Activated naive CD4-positive, alpha-beta T cell treated with anti-CD3 and anti-CD28 coated beads, Interleukin-2, amount 50 U/mL, for 72 hours (primary cell): Measurements from ENCODE around the gene MBD4. TPM values are rescaled to one million over a fixed set of nuclear protein-coding genes. Genes with fewer than 3 reads are reported as not detected.
"Not testable (repeated sequence)": the region's sequence is repeated elsewhere in the genome, so short reads cannot be mapped to it uniquely, and the experiment has no call there.

Source experiments
- ATAC-seq, 2 donors: fragments of 150-1000 bp; cut with Tn5 transposase; 2 replicates each; pipeline ENCODE4 v1.10.0; 2021; ENCODE audit warnings: mild to moderate bottlenecking in 2 of 2, moderate library complexity in 2 of 2
- DNase-seq, 2 donors: peaks; one replicate each; pipeline ENCODE4 v3.0.0; 2021 to 2022; ENCODE audit warnings: low spot score in 2 of 2
- H3K27ac Mint-ChIP-seq, 2 donors: one replicate each; pipeline ENCODE4 v1.8.0; 2022; ENCODE audit warnings: mild to moderate bottlenecking in 2 of 2, mixed read lengths in 2 of 2
- H3K36me3 Mint-ChIP-seq, 2 donors: one replicate each; pipeline ENCODE4 v1.8.0; 2022; ENCODE audit warnings: mixed read lengths in 2 of 2
- H3K9me3 Mint-ChIP-seq, 2 donors: one replicate each; pipeline ENCODE4 v1.8.0; 2022; ENCODE audit warnings: mixed read lengths in 2 of 2
- total RNA-seq, 2 donors: library from RNA; stranded (reverse); gene quantifications; one replicate each; pipeline ENCODE4 v1.2.3, GENCODE V29; 2022

The MBD4 gene
- total RNA-seq: 10 to 100 TPM; 49.6 to 64.1 TPM

DNA sequence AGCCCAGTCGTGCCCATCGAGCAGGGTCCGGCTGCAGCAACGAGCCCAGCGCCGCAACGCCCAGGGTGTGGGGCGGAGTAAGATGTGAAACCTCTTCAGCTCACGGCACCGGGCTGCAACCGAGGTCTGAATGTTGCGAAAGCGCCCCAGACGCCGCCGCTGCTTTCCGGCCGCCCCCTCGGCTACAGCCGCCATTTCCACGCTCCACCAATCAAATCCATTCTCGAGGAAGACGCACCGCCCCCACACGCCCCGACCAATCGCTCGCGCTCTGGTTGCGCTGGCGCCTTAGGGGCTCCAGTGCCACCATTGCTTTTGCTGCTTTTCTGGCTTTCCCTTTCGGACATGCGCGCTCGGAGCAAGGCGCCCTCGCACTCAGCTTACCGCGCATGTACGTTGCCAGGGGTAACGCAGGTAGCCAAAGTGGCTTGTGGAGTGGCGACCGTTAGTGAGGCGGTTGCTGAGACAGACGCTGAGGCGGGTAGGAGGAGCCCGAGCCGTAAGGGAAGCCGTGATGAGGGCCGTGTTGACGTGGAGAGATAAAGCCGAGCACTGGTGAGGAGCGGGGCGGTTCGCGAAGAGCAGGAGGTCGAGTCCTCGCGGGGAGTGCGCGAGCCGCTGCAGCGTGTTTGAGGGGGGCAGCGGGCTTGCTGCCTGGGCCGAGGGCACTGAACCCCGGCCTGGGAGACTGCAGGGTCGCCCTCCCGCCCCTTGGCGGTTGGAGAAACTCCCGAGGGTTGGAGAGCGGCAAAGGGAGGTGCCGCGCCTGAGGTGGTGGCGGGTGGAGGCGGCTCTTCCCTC, at the start of gene MBD4, which contains the start of gene IFT122:
MBD4 (minus strand) TSS at position 132 of the 801 bp plus-strand sequence; CDS start at position 17, 115 bp downstream.
IFT122 (plus strand) TSS at position 408 of the 801 bp plus-strand sequence; CDS start at position 515, 107 bp downstream.
- DNase-seq (peak; percentile 98 to 99), ATAC-seq (peak; percentile 89 to 92)
- H3K36me3 Mint-ChIP-seq: peaks cover 30 to 38% of the 10 kb centered on the region in 2 donors
- H3K9me3 Mint-ChIP-seq: no peaks in the 10 kb centered on the region
- peak within 1 kb of the TSS; percentile 95 to 96 for H3K27ac Mint-ChIP-seq

DNA sequence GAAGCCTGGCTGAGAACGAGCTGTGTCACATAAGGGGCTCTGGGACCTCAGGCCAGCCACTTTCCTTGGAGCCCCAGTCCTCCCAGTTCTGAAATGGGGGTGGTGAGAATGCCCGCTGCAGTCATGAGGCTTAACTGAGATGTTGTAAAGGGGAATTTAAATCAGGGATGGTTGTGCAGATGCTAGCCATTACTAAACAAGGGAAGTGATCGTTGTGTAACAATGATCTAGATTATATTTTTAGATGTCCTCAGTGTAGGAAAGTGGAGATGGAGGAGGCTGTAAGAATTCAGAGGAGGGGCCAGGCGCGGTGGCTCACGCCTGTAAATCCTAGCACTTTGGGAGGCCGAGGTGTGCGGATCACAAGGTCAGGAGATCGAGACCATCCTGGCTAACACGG, 49.5 kb upstream of the MBD4 start:
- not testable (repeated sequence) for H3K9me3 Mint-ChIP-seq, H3K27ac Mint-ChIP-seq

DNA sequence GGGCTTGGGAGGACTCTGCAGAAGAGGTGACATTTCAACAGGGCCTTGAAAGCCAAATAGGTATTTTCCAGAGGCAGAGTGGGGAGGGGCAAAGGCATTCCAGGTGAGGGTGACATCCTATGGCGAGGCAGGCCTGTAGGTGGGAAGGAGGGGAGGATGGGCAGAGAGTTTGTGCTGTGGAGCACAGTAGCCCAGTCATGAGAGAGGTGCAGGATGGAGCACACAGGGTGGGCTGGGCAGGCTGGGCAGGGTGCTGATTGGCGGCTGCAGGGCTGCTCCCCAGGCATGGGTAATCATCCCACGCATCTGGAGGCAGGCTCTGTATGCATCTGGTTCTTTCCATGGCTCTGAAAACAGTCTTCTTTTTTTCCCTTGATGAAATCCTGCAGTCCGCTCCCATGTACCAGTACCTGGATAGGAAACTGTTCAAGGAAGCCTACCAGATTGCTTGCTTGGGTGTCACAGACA, 48.2 kb upstream of the MBD4 start:
- not testable (repeated sequence) for DNase-seq, H3K36me3 Mint-ChIP-seq, H3K27ac Mint-ChIP-seq

More for the DNA sequence above, 49.5 kb upstream of the MBD4 start:
- not testable (repeated sequence) for H3K36me3 Mint-ChIP-seq, ATAC-seq, DNase-seq

DNA sequence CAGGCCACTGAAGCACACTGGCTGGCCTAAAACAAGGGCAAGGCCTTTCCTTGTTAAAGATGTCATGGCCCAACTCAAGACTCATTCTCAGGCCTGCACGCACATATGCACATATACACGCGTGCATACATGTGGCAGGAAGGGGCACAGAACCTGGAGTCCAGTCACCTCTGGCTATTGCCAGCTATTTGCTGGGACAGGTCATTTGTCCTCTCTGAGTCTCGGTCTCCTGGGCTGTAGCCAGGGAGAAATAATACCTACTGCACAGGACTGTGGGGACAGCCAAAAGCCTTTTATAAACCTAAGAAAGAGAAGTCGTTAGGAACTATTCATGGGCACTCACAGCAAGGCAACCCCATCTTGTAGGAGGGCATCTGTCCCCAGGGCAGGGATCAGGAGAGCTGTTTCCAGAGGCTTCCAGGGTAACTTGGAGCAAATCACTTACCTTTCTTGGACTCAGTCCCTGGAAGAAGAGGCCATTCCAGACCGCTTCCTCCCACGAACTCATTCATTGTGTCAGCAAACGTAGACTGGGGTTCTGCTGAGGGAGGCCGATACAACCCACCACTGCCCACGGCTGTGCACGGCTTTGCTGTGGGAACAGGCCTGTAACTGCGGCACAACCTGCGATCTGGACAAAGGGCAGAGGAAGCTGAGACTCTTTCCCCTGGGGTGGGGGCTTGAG, 47.6 kb upstream of the MBD4 start:
- DNase-seq (no peak), ATAC-seq (no peak)

More for the DNA sequence above, 48.2 kb upstream of the MBD4 start:
- not testable (repeated sequence) for H3K9me3 Mint-ChIP-seq, ATAC-seq

DNA sequence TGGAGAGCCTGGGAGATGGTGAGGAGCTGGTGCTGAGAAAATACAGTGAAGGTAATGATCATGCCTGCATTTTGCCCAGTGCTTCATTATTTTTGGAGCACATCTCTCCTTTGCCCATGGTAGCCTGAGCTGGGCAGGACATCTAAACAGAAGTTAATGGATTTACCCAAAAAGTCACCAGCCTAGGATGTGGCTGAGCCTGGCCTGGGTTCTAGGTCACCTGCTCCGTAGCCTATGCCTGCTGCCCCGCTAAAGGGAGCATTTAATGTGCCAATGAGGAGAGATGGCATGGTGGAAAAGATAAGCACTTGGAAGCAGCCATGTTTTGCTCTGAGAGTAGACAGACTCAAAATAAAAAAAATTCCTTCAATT, 46.9 kb upstream of the MBD4 start:
- no peak for ATAC-seq
- H3K36me3 Mint-ChIP-seq: peaks cover 0 to 7% of the 10 kb centered on the region in 2 donors

More for the DNA sequence above, 47.6 kb upstream of the MBD4 start:
- H3K27ac Mint-ChIP-seq: no peak overlapping the region
- H3K9me3 Mint-ChIP-seq: no peaks in the 10 kb centered on the region
- peaks cover 0 to under 1% of the 10 kb centered on the region in 2 donors for H3K36me3 Mint-ChIP-seq

DNA sequence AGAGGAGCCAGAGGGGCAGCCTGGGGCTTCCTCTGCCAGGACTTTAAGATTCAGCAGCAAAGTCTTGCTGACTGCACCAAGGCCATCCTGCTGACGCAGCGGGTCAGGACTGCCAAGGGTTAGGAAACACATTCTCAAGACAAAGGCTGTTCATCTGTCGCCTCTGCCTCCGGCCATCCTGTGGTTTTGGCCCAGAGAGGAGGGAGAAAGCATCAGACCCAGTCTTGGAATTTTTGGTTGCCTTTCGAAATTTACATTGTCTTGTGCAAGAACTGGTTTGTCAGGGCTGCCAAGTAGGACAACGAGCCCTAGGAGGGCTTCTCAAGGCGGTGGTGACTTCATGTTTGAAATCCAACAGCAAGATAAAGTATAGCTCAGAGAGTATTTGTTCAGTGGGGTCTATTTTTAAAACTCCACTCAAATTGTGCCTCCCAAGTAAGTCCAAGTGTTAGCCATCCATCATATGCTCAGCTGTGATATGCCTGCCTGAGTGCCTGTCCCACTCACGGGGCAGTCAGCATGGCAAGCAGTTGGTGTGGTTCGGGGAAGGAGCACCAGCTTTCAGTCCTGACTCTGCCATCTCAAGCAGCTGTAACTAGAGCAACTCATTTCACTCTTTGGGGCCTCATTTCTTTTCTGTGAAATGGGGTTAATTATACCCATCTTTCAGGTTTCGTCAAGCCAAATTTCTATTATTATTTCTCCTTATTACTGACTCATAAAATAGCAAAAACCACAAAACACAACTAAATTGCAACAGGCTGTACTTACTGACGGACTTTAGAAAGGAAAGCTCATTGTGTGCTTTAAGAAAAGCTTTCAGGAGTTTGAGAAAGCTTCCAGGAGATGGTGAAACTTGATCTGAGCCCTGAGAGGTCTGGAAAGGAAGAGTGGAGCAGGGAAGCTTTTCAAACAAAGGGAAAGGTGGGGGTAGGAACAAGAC, 46.2 kb upstream of the MBD4 start:
- DNase-seq (no peak), ATAC-seq (no peak)
- no peaks in the 10 kb centered on the region for H3K9me3 Mint-ChIP-seq
- no peak overlapping the region for H3K27ac Mint-ChIP-seq
- peaks cover 0 to 8% of the 10 kb centered on the region in 2 donors for H3K36me3 Mint-ChIP-seq

More for the DNA sequence above, 46.9 kb upstream of the MBD4 start:
- Mint-ChIP-seq H3K27ac (no peak overlapping the region), H3K9me3 (no peaks in the 10 kb centered on the region)
- no peak for DNase-seq

DNA sequence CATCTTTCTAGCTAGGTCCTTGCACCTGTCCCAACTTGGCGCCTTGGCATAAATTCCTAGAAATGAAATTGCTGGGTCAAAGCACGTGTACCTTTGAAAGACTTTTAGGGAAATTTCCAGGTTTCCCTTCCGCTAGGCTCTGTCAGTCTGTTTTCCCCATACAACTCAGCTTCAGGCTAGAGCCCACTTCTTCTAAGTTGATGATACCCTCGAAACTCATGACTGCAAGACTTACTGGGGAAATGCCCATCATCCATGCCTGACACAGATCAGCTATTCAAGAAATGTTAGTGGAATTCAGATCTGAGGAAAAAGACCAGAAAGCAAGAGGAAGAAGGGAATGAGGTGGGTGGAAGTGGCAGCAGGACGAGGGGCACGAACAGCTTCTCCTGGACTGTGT, 45.4 kb upstream of the MBD4 start:
- not testable (repeated sequence) for H3K36me3 Mint-ChIP-seq, H3K9me3 Mint-ChIP-seq, ATAC-seq, DNase-seq, H3K27ac Mint-ChIP-seq

DNA sequence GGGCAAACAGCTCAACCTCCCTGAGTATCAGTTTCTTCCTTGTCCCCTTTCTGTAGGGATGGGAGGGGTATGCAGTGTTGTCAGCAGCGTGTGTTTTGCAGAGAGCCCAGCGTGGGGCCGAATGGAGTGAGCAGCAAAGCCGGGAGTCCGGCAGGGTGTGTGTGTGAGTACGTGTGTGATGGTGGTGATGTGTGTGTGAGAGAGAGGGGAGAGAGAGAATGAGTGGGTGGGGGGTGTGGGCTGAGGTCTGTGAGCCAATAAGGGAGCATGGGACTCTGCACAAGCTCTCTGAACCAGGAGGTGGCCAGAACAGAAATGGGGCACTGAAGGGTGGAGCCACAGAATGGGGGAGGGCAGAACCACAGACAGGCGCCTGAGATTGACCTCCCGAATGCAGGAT, 44.1 kb upstream of the MBD4 start:
- no peak for ATAC-seq
- Mint-ChIP-seq H3K27ac (no peak overlapping the region), H3K36me3 (peaks cover 0 to 8% of the 10 kb centered on the region in 2 donors), H3K9me3 (no peaks in the 10 kb centered on the region)
- no peak for DNase-seq

DNA sequence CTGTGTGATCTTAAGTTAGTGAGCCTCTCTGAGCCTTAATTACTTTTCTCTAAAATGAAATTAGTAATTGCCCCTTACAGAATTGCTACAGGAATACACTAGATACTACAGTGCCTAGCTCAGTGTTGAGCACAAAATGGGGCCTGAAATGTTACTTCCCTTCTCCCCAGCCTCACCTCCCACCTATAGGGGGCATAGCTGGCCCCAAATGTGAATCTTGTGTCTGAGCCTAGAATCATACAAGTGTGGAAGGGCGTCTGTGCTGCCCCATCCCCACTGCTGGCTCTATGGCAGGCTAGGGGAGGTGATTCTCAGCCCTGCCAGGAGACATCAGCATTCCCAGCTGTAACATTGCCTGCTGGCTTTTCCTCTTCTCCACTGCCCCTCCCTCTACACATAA, 43.0 kb upstream of the MBD4 start:
- Mint-ChIP-seq H3K36me3 (peaks cover 0 to 8% of the 10 kb centered on the region in 2 donors), H3K27ac (peak overlapping the region; percentile 60 to 75), H3K9me3 (no peaks in the 10 kb centered on the region)
- no peak for ATAC-seq
- no peak for DNase-seq

DNA sequence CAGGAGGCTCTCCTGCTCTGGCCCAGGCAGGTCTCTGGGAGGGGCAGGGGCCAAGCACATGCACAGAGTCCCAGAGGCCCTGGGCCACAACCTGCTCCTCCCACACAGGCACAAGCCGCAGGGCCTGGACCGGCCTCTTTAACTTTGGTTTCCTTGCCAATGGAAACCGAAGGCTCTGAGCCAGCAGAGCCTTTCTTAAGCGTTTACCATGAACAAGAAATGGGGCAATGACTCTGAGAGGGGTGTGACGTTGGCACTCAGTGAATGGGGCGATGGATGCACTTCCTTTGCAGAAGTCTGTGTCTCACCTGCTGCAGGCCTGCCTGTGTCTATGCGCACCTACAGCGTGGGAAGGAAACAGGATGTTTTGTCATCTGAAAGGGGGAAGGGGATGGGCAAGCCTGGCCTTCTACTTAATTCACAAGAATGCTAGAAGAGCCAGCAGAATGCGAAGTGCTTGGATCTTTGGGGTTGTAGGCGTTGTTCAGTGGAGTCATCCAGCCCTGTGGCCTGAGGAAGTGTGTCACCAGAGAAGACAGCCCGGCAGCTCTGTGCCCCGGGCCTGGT, 42.1 kb upstream of the MBD4 start:
- no peaks in the 10 kb centered on the region for H3K9me3 Mint-ChIP-seq
- peak; percentile 62 to 88 for ATAC-seq
- peaks cover 0 to 8% of the 10 kb centered on the region in 2 donors for H3K36me3 Mint-ChIP-seq
- H3K27ac Mint-ChIP-seq: peak overlapping the region; percentile 60 to 82
- DNase-seq: peak in 1 of 2 donors; percentile 18

DNA sequence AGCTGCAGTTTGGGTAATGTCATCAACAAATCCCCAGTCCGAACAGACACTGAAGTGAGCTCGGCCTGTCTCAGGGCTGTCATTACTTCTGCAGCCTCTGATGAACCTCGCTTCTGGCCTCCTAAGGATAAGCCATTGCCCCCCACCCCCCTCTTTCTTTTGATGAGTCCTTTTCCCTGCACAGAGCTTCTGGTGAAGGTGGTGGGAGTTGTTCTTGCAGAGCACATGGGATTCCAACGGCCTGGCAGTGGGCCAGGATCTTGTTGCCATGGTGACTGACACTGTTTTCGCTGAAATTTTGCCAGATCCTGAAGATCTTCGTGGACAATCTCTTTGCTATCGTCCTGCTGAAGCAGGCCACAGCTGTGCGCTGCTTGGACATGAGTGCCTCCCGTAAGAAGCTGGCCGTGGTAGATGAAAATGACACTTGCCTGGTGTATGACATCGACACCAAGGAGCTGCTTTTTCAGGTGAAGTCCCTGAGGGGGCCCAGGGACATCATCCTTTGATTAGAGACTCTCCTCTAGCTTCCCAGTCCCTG, 41.5 kb upstream of the MBD4 start:
- peak overlapping the region; percentile 60 to 82 for H3K27ac Mint-ChIP-seq
- not testable (repeated sequence) for H3K9me3 Mint-ChIP-seq, H3K36me3 Mint-ChIP-seq, ATAC-seq, DNase-seq

DNA sequence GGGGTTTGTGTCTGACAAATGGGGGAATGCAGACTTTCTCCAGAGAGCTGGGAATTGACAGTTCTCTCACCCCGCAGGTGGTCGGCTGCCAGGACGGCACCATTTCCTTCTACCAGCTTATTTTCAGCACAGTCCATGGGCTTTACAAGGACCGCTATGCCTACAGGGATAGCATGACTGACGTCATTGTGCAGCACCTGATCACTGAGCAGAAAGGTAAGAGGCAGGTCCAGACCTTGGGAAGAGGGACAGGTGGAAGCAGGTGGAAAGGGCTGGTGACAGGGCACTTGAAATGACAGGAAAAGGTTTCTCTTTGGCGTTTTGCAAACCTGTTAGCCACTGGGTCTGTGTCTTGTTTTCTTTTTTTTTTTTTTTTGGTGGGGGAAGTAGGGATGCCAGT, 36.8 kb upstream of the MBD4 start:
- DNase-seq (no peak), ATAC-seq (no peak)
- Mint-ChIP-seq H3K36me3 (peaks cover 0 to 4% of the 10 kb centered on the region in 2 donors), H3K9me3 (no peaks in the 10 kb centered on the region), H3K27ac (no peak overlapping the region)

DNA sequence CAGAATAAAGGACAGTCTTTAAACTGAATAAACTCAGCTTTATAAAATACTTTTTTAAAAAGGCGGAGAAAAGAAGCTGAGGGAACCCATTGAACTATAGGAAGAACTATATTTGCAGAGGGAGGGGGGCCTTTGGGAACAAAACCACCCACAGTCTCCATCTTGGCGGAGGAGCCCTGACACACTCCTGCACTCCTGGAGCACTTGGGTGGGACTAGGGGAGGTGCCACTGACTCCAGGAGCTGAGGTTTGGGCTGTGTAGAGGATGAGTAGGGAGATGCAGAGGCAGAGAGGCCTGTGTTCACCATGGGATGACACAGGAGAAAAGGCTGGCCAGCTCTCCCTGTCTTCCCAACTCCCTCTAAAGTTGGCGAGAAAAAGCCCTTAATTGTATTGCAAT, 36.1 kb upstream of the MBD4 start:
- no peak for ATAC-seq
- DNase-seq: no peak
- peaks cover 0 to 4% of the 10 kb centered on the region in 2 donors for H3K36me3 Mint-ChIP-seq
- no peak overlapping the region for H3K27ac Mint-ChIP-seq
- H3K9me3 Mint-ChIP-seq: no peaks in the 10 kb centered on the region

DNA sequence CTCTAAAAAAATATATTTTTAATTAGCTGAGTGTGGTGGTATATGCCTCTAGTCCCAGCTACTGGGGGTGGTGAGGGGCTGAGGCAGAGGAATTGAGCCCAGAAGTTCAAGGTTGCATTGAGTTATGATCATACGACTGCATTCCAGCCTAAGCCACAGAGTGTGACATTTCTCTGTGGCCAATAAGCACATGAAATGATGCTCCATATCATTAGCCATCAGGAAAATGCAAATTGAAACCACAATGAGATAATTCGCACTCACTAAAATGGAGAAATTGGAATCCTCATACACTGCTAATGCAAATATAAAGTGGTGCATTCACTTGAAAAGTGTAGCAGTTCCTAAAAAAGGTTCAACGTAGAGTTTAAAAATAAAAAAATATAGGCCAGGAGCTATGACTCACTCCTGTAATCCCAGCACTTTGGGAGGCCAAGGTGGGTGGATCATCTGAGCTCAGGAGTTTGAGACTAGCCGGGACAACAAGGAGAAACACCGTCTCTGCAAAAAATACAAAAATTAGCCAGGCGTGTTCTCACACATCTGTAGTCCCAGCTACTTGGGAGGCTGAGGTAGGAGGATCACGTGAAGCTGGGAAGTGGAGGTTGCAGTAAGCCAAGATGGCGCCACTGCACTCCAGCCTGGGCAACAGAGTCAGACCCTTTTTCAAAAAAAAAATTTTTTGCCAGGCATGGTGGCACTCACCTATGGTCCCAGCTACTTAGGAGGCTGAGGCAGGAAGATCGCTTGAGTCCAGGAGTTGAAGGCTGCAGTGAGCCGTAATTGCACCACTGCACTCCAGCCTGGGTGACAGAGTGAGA, 35.4 kb upstream of the MBD4 start:
- H3K9me3 Mint-ChIP-seq: no peaks in the 10 kb centered on the region
- peaks cover 0 to 4% of the 10 kb centered on the region in 2 donors for H3K36me3 Mint-ChIP-seq
- DNase-seq (no peak), ATAC-seq (no peak)
- H3K27ac Mint-ChIP-seq: peak overlapping the region in 1 of 2 donors; percentile 40

DNA sequence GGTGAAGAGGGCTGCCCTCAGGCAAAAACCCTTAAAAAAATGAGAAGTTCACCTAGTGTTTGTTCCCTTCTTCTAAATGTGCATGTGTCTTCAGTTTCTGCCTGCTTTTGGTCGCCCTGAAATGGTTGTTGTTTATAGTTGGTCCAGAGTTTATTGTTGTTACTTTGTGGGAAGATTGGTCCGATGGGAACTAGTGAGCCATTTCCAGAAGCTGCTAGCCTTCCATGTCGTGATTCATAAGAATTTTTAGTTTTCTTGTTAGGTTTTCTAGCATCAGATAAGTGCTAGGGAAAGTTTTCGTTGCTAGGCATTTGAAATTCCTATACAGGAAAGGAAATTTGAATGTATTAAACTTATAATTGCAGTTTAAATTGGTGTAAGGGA, 34.0 kb upstream of the MBD4 start:
- peaks cover 0 to 10% of the 10 kb centered on the region in 2 donors for H3K36me3 Mint-ChIP-seq
- no peak overlapping the region for H3K27ac Mint-ChIP-seq
- ATAC-seq: no peak
- no peak for DNase-seq
- no peaks in the 10 kb centered on the region for H3K9me3 Mint-ChIP-seq
